Tibial artery (tissue), 4 donors: ENCODE data around the gene OBSCN.
A peak's percentile ranks its signal among the peaks of the same experiment; 100 is the strongest.

Experiments used
- DNase-seq, 2 donors: peaks; one replicate each; pipeline ENCODE4 v3.0.0-alpha.2; 2019
- H3K27ac ChIP-seq, 2 donors: fragments of 200-600 bp; sonication (generic) in 1 of 2; 1 replicate in 1 of 2; 2 replicates in 1 of 2; pipeline ENCODE4 v1.5.1; 2018 to 2019; ENCODE audit warnings: mild to moderate bottlenecking in 1 of 2
- H3K27me3 ChIP-seq, 2 donors: fragments of 200-600 bp; sonication (generic) in 1 of 2; one replicate each; pipeline versions ENCODE4 v1.5.1 to v1.6.0; 2016 to 2019
- H3K36me3 ChIP-seq, 3 donors: fragments of 200-600 bp; sonication (generic) in 2 of 3; one replicate each; pipeline ENCODE4 v1.5.1; 2016 to 2019; ENCODE audit warnings: mild to moderate bottlenecking in 2 of 3
- H3K4me1 ChIP-seq, 4 donors: fragments of 200-600 bp; sonication (generic) in 2 of 4; 1 replicate in 3 of 4; 2 replicates in 1 of 4; pipeline ENCODE4 v1.5.1; 2016 to 2019
- H3K4me3 ChIP-seq, 2 donors: fragments of 200-600 bp; sonication (generic) in 1 of 2; 1 replicate in 1 of 2; 2 replicates in 1 of 2; pipeline ENCODE4 v1.5.1; 2018 to 2019; ENCODE audit warnings: mild to moderate bottlenecking in 2 of 2
- H3K9me3 ChIP-seq, 3 donors: fragments of 200-600 bp; sonication (generic) in 1 of 3; one replicate each; pipeline ENCODE4 v1.5.1; 2016 to 2019
- CTCF ChIP-seq, 2 experiments: fragments of 200-600 bp in 1 of 2; fragments of 450-650 bp in 1 of 2; IDR thresholded peaks; one replicate each; pipeline ENCODE4 v1.5.1; 2017 to 2019; ENCODE audit warnings: antibody characterized with exemption in 2 of 2, mild to moderate bottlenecking in 1 of 2, moderate library complexity in 1 of 2
- intact Hi-C: fragments of 100-400 bp; cut with DNase I; formaldehyde crosslinking; loops from one replicate; pipeline ENCODE4 v1.15.0; 2023; ENCODE audit warnings: low total_unique reads

OBSCN gene

GRCh38 chr1:228349701-228350171 is 141.9 kb downstream of the OBSCN start:
- no peak overlapping the region for H3K4me3 ChIP-seq

GRCh38 chr1:228350179-228350742 is 142.4 kb downstream of the OBSCN start:
- Histone ChIP-seq H3K4me3 (no peak overlapping the region), H3K36me3 (peaks cover 0 to 5% (median 0%) of the 10 kb centered on the region in 3 donors), H3K27me3 (no peaks in the 10 kb centered on the region), H3K27ac (no peak overlapping the region), H3K4me1 (no peaks in the 10 kb centered on the region), H3K9me3 (no peaks in the 10 kb centered on the region)
- TF ChIP-seq CTCF (IDR thresholded peaks at IDR 0.05) = no peak
- intact Hi-C loops = no loop called here
- DNase-seq = no peak

More at GRCh38 chr1:228349701-228350171, 141.9 kb downstream of the OBSCN start:
- peak; percentile 16 to 60 for DNase-seq
- TF ChIP-seq CTCF (IDR thresholded peaks at IDR 0.05) = no peak
- Histone ChIP-seq H3K4me1 (no peaks in the 10 kb centered on the region), H3K9me3 (no peaks in the 10 kb centered on the region), H3K27me3 (no peaks in the 10 kb centered on the region), H3K36me3 (peaks cover 0 to 5% (median 0%) of the 10 kb centered on the region in 3 donors), H3K27ac (no peak overlapping the region)
- intact Hi-C loops = no loop called here

- no peaks in the 10 kb centered on the region for H3K9me3 ChIP-seq
- no peaks in the 10 kb centered on the region for H3K27me3 ChIP-seq
- peak; percentile 7 to 60 for DNase-seq
- no peak for TF ChIP-seq CTCF (IDR thresholded peaks at IDR 0.05)
- intact Hi-C loops = no loop called here
- no peak overlapping the region for H3K27ac ChIP-seq
- no peaks in the 10 kb centered on the region for H3K4me1 ChIP-seq
- peaks cover 0 to 5% (median 0%) of the 10 kb centered on the region in 3 donors for H3K36me3 ChIP-seq
- H3K4me3 ChIP-seq = no peak overlapping the region
Measured at GRCh38 chr1:228350831-228351781, 143.3 kb downstream of the OBSCN start.

- H3K4me3 ChIP-seq = no peak overlapping the region
- H3K4me1 ChIP-seq = no peaks in the 10 kb centered on the region
- no peak for TF ChIP-seq CTCF (IDR thresholded peaks at IDR 0.05)
- intact Hi-C loops = no loop called here
- peak in 1 of 2 donors; percentile 54 for DNase-seq
- H3K27ac ChIP-seq = no peak overlapping the region
- H3K9me3 ChIP-seq = no peaks in the 10 kb centered on the region
- H3K36me3 ChIP-seq = peaks cover 0 to 5% (median 0%) of the 10 kb centered on the region in 3 donors
- no peaks in the 10 kb centered on the region for H3K27me3 ChIP-seq
Measured at GRCh38 chr1:228351850-228352249, 144.0 kb downstream of the OBSCN start.

- intact Hi-C loops = no loop called here
- no peak for TF ChIP-seq CTCF (IDR thresholded peaks at IDR 0.05)
- H3K27me3 ChIP-seq = no peaks in the 10 kb centered on the region
- no peak overlapping the region for H3K4me3 ChIP-seq
- H3K9me3 ChIP-seq = no peaks in the 10 kb centered on the region
- H3K27ac ChIP-seq = no peak overlapping the region
- H3K4me1 ChIP-seq = no peaks in the 10 kb centered on the region
- no peak for DNase-seq
- peaks cover 0 to 5% (median 0%) of the 10 kb centered on the region in 3 donors for H3K36me3 ChIP-seq
Measured at GRCh38 chr1:228352677-228353481, 145.0 kb downstream of the OBSCN start.
